Measurements from ENCODE around the gene TAP2. TPM values are rescaled to one million over a fixed set of nuclear protein-coding genes. Genes with fewer than 3 reads are reported as not detected.

TAP2 gene
- total RNA-seq: 100 to 1,000 TPM; 170 TPM

DNA sequence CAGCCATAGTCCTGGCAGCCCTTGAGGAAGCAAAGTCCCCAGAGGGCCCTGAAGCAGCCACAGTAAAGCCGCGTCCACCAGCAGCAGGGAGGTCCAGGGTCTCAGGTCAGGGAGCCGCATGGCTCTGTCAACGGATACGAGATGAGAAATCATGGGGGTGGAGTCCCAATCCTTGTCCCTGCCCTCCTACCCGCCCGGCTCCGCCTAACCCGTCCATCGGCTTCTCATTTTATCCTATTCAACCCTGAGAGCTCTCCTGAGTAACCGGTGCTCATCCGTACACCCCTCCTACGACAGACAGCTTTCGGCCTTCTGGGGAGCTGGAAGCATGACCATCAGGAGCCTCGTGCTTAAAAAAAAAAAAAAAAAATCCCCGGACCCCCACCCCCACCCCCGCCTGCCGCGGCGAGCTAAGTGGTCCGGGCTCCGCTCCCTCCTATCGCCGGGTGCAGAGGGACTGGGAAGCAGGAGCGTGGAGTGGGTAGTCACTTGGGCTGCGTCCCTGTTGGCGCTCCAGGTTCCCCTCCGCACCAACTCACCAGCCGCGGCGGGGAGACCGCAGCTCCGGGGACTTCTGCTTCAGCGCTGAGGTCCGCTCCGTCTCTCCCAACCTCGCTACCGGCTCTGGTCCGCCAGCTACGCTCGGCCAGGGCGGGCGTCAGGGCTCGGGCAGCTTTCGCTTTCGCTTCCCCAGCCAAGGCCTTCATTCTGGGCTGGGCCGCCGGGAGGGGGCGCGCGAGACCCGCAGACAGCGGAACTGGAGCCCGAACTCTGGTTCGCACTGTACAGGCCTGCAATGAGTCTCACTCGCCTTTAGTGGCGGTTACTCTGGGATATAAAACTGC, at the start of gene TAP2:
TAP2 (minus strand) TSS at position 626 of the 845 bp plus-strand sequence; CDS start at position 120, 506 bp downstream.

DNA sequence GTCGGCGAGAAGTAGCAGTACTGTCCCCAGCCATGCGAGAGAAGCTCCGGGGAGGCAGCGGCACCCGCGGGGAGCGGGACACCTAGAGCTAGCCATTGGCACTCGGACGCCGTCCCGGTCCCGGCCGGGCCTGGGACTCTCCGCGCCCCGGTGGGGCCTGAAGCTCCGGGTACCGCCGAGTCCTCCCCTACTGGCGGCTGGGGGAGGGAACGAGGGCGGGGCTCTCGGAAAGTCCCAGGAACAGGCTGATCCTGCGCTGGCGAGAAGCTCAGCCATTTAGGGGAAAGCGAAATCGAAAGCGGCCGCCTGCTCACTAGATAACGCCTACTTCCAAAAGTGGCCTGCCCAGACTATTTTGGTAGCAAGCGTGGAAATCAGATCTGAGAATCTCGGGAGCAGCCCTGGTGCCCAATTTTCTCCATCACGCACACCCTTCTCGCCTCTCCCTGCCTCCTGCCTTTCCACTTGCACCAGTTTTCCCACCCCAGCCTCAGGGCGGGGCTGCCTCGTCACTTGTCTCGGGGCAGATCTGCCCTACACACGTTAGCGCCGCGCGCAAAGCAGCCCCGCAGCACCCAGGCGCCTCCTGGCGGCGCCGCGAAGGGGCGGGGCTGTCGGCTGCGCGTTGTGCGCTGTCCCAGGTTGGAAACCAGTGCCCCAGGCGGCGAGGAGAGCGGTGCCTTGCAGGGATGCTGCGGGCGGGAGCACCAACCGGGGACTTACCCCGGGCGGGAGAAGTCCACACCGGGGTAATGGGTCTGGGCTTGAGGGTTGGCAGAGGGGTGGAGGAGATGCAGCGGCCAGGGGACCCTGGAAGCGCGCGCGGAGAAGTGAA, 15.2 kb upstream of the TAP2 start, which contains the start of the genes PSMB9 and TAP1:
PSMB9 (plus strand) TSS at position 652 of the 835 bp plus-strand sequence; CDS start at position 690, 38 bp downstream.
TAP1 (minus strand) TSS at position 164 of the 835 bp plus-strand sequence; CDS start at position 96, 68 bp downstream.

DNA sequence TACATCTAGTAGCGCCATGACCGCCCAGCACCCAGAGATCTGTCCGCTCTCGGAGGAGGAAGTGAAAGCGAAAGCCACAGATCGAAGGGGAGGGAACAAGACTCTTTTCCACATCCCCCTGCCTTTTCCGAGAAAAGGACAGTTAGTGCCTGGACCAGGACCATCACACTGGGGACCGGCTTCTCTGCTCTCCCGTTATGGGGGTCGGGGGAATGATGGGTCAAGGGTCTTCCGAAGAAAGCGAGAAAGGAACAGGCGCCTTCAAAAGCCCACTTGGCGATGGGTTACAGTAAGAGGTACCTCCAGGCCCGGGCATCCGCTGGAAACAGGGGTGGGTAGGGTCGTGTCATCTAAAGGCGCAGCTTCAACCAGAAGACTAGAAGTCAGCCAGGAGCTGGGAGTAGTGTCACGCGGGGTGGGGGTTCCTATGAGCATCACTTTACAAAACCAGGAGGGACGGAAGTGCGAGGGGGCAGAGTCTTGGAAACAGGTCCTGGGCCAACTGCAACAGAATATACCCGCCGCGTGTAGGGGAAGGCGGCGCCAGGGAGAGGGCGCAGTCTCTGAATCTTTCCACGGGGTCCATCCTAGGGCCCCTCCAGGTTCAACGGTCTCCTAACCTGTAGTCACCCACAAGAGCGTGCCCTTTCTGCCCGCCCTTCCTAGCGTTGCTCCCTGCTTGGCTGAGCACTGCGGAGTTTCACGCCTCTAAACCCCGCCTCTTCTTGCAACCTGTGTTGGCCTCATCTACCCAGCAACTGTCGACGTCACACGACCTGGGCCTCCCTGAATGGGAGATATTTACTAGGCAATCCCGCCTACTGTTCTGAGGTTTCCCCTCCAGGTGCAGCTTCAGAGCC, 5.7 kb upstream of the TAP2 start, which contains the start of gene PSMB8:
PSMB8 (minus strand) TSS at position 69 of the 860 bp plus-strand sequence; CDS start at position 18, 51 bp downstream.

DNA sequence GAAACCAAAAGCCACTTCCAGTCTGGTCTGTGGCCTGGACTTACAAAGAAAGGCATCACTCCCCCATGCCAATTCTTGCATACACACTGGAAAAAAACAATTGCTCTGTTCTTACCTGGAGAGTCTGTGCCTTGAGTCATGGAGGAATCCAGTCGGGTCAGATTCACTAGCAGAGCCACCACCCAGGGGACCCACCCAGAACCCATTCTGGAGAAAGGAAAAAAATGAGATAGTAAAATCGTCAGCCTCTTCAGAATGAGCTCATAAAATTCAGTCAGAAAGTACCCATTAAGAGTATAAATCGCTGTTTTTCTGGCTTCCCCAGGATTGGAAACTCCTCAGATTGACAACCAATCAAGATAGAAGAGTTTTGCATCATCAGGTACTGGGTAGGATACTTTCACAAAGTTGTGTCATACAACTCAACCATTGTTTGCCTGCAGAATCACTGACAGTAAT, 21.8 kb downstream of the TAP2 start, which contains the start of gene HLA-DOB:
HLA-DOB (minus strand) TSS at position 257 of the 459 bp plus-strand sequence; CDS start at position 206, 51 bp downstream.

Other genes starting within 250 kb of the TAP2 start
- 10 to 100 TPM; 36.3 to 37.0 TPM for gene HLA-DRB1, start 248.9 kb downstream of the TAP2 start, total RNA-seq
- 1 to 10 TPM; 6.1 to 8.8 TPM for gene HLA-DQA1, start 201.3 kb downstream of the TAP2 start, total RNA-seq
- gene HLA-DQB1, start 172.1 kb downstream of the TAP2 start, total RNA-seq: 10 to 100 TPM; 40.9 to 45.0 TPM
- gene HLA-DQA2, start 97.3 kb downstream of the TAP2 start, total RNA-seq: not detected
- not detected for gene HLA-DQB2, start 75.2 kb downstream of the TAP2 start, total RNA-seq
- 1 to 10 TPM; 1.4 to 2.2 TPM for gene HLA-DOB, start 21.7 kb downstream of the TAP2 start, total RNA-seq
- gene PSMB8, start 5.3 kb upstream of the TAP2 start, total RNA-seq: 100 to 1,000 TPM; 290 to 315 TPM
- gene TAP1, start 15.0 kb upstream of the TAP2 start, total RNA-seq: 100 to 1,000 TPM; 346 to 366 TPM
- gene PSMB9, start 15.5 kb upstream of the TAP2 start, total RNA-seq: 100 to 1,000 TPM; 264 to 271 TPM
- 1 to 10 TPM; 9.2 to 9.6 TPM for gene HLA-DMB, start 102.3 kb upstream of the TAP2 start, total RNA-seq
- 10 to 100 TPM; 23.9 to 26.2 TPM for gene HLA-DMA, start 114.4 kb upstream of the TAP2 start, total RNA-seq
- gene BRD2, start 129.9 kb upstream of the TAP2 start, total RNA-seq: 100 to 1,000 TPM; 272 to 275 TPM
- 1 to 10 TPM; 1.2 to 2.9 TPM for gene HLA-DOA, start 170.9 kb upstream of the TAP2 start, total RNA-seq
- 10 to 100 TPM; 30.4 to 32.4 TPM for gene HLA-DPA1, start 234.9 kb upstream of the TAP2 start, total RNA-seq
- gene HLA-DPB1, start 237.3 kb upstream of the TAP2 start, total RNA-seq: 10 to 100 TPM; 19.0 to 19.2 TPM